Cardiac muscle cell (in vitro differentiated cells and primary cell): ENCODE results near the gene NCAM1. TPM values are rescaled to one million over a fixed set of nuclear protein-coding genes. Genes with fewer than 3 reads are reported as not detected.
A peak's percentile ranks its signal among the peaks of the same experiment; 100 is the strongest.

Source experiments
- DNase-seq, 2 donors: peaks; one replicate each; pipeline versions ENCODE4 v3.0.0 to v3.0.0-alpha.2; 2010 to 2017; ENCODE audit warnings: low read depth in 1 of 2, low spot score in 1 of 2
- H3K27ac ChIP-seq: fragments of 200-600 bp; sonication (generic); 2 replicates; pipeline ENCODE4 v1.5.1; 2016
- H3K27me3 ChIP-seq: fragments of 200-600 bp; sonication (generic); 2 replicates; pipeline ENCODE4 v1.6.0; 2016; ENCODE audit warnings: control low read depth
- H3K36me3 ChIP-seq: fragments of 200-600 bp; sonication (generic); 2 replicates; pipeline ENCODE4 v1.5.1; 2016; ENCODE audit warnings: control low read depth
- H3K4me1 ChIP-seq: fragments of 200-600 bp; sonication (generic); 2 replicates; pipeline ENCODE4 v1.8.1; 2017; ENCODE audit warnings: low read depth, mild to moderate bottlenecking, mixed run types
- H3K4me3 ChIP-seq: fragments of 200-600 bp; sonication (generic); 2 replicates; pipeline ENCODE4 v1.5.1; 2016; ENCODE audit warnings: mild to moderate bottlenecking
- H3K9me3 ChIP-seq: fragments of 200-600 bp; sonication (generic); 2 replicates; pipeline ENCODE4 v1.5.1; 2017; ENCODE audit warnings: low read depth, mild to moderate bottlenecking, control low read depth
- CTCF ChIP-seq: IDR thresholded peaks from 2 replicates; pipeline ENCODE4 v1.5.1; 2012; ENCODE audit warnings: low read depth, mild to moderate bottlenecking, low read length
- polyA plus RNA-seq: library from polyadenylated mRNA; unstranded; fragments of >200 nt; fragmentation: Nextera tagmentation; extraction: Ambion mirVana; gene quantifications from 2 replicates; pipeline ENCODE4 v1.2.1, GENCODE V29; 2016
- total RNA-seq: library from RNA; depleted of rRNA; stranded (reverse); fragments of >200 nt; gene quantifications from 2 replicates; pipeline ENCODE4 v1.2.3, GENCODE V29; 2016

The NCAM1 gene
- total and polyA plus RNA-seq, 2 experiments from 2014 or later, result 61.9 to 203 TPM

- no peak for DNase-seq
- Histone ChIP-seq H3K4me1 (no peaks in the 10 kb centered on the region), H3K27ac (no peak overlapping the region), H3K9me3 (no peaks in the 10 kb centered on the region), H3K4me3 (no peak overlapping the region), H3K27me3 (no peaks in the 10 kb centered on the region), H3K36me3 (no peaks in the 10 kb centered on the region)
- no peak for TF ChIP-seq CTCF
Measured at GRCh38 chr11:113281052-113281725, 320.0 kb downstream of the NCAM1 start.

DNA sequence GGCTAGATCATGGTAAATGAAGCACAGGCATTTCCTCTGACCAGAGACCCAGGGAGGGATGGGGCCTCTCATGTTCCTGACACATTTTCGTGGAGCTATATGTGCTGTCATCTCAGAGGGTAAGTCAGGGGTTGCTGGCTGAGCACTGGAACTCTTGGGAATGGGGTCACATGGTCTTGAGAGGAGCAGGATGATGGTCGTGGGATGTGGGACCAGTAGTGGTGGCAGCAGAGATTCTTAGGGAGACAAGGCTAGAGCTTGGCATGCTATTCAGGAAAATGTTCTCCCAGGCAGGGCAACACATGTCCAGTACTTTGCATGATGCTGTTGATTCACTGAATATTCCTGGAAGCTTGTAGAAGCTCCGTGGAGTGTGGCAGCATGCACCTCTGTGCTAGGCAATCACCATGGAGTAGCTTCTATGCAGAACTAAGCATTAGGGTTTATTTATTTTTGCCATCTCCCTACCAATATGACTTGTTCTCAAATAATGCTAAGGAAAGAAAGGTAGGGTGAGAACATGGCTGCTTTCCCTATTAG lies 321.7 kb downstream of the NCAM1 start:
- Histone ChIP-seq H3K9me3 (no peaks in the 10 kb centered on the region), H3K4me1 (no peaks in the 10 kb centered on the region), H3K4me3 (no peak overlapping the region), H3K27ac (no peak overlapping the region), H3K27me3 (no peaks in the 10 kb centered on the region), H3K36me3 (no peaks in the 10 kb centered on the region)
- DNase-seq, result no peak
- TF ChIP-seq CTCF, result no peak

GRCh38 chr11:113283881-113284280 lies 322.7 kb downstream of the NCAM1 start:
- H3K4me1 ChIP-seq, result no peaks in the 10 kb centered on the region
- no peaks in the 10 kb centered on the region for H3K36me3 ChIP-seq
- no peak for TF ChIP-seq CTCF

DNA sequence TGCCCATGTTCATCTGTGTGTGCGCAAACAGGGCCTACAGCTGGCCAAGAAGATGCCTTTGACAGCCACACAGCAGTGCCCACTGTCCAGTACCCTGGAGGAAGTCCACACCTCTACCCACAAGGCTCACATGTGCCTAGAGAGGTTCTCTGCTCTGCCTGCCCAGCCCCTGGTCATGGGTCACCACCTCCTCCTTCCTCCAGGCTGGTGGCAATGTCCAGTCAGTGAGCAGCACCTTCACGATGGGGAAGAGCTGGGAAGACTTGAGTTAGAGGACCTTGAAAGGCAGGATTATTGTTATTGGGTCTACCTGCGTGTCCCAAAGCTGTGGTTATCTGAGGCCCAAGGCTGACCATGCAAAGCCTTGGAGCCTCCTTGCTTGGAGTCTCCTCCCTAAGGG lies 324.8 kb downstream of the NCAM1 start:
- DNase-seq, result no peak
- Histone ChIP-seq H3K27me3 (no peaks in the 10 kb centered on the region), H3K4me1 (no peaks in the 10 kb centered on the region), H3K9me3 (no peaks in the 10 kb centered on the region), H3K36me3 (no peaks in the 10 kb centered on the region), H3K4me3 (no peak overlapping the region), H3K27ac (no peak overlapping the region)
- TF ChIP-seq CTCF, result no peak

More at GRCh38 chr11:113283881-113284280, 322.7 kb downstream of the NCAM1 start:
- no peaks in the 10 kb centered on the region for H3K9me3 ChIP-seq
- H3K27ac ChIP-seq, result no peak overlapping the region
- H3K4me3 ChIP-seq, result no peak overlapping the region
- H3K27me3 ChIP-seq, result no peaks in the 10 kb centered on the region
- DNase-seq, result no peak

GRCh38 chr11:113286509-113287497 lies 325.6 kb downstream of the NCAM1 start:
- no peak for TF ChIP-seq CTCF
- H3K36me3 ChIP-seq, result no peaks in the 10 kb centered on the region
- no peak overlapping the region for H3K4me3 ChIP-seq
- H3K9me3 ChIP-seq, result no peaks in the 10 kb centered on the region
- H3K27me3 ChIP-seq, result no peaks in the 10 kb centered on the region
- DNase-seq, result peak in 1 of 2 donors; percentile 45
- H3K27ac ChIP-seq, result no peak overlapping the region
- no peaks in the 10 kb centered on the region for H3K4me1 ChIP-seq
